MCF 10A (cell line): Measurements from ENCODE around the gene STMN1. TPM values are rescaled to one million over a fixed set of nuclear protein-coding genes. Genes with fewer than 3 reads are reported as not detected.
A peak's percentile ranks its signal among the peaks of the same experiment; 100 is the strongest.

Experiments used
- BruUV-seq: library from RNA; stranded (reverse); fragments of 400-500 nt; replicated peaks from 2 replicates; lab custom pipeline; 2021; lab: Mats Ljungman, UMichigan
- CTCF ChIA-PET: fragments of 300-600 bp; sonication (Branson Sonifier 250); formaldehyde crosslinking; extraction: SDS; loops from one replicate; lab custom pipeline; 2021; ENCODE audit warnings: antibody characterized with exemption, inconsistent platforms; lab: Yijun Ruan, JAX
- POLR2A ChIA-PET: fragments of 300-600, 350-650 bp; sonication (Branson Sonifier 250); formaldehyde crosslinking; extraction: SDS; loops from one replicate; lab custom pipeline; 2020; ENCODE audit warnings: antibody characterized with exemption, inconsistent platforms; lab: Yijun Ruan, JAX
- DNase-seq: peaks from one replicate; pipeline ENCODE4 v3.0.0-alpha.2; 2018; ENCODE audit not compliant: unreplicated experiment
- H3K27ac Mint-ChIP-seq: one replicate; pipeline ENCODE4 v1.8.0; 2022; ENCODE audit warnings: mild to moderate bottlenecking, low read depth, mixed read lengths; ENCODE audit not compliant: unreplicated experiment
- H3K27me3 Mint-ChIP-seq: one replicate; pipeline ENCODE4 v1.8.0; 2022; ENCODE audit warnings: mixed read lengths; ENCODE audit not compliant: insufficient read depth, unreplicated experiment
- H3K36me3 Mint-ChIP-seq: one replicate; pipeline ENCODE4 v1.8.0; 2022; ENCODE audit warnings: mild to moderate bottlenecking, moderate library complexity, mixed read lengths; ENCODE audit not compliant: insufficient read depth, unreplicated experiment
- H3K4me1 Mint-ChIP-seq: one replicate; pipeline ENCODE4 v1.8.0; 2022; ENCODE audit warnings: mixed read lengths; ENCODE audit not compliant: insufficient read depth, unreplicated experiment
- H3K4me3 Mint-ChIP-seq: one replicate; pipeline ENCODE4 v1.8.0; 2022; ENCODE audit warnings: mild to moderate bottlenecking, moderate library complexity, mixed read lengths; ENCODE audit not compliant: unreplicated experiment
- H3K9me3 Mint-ChIP-seq: one replicate; pipeline ENCODE4 v1.8.0; 2022; ENCODE audit warnings: mixed read lengths; ENCODE audit not compliant: unreplicated experiment
- intact Hi-C: fragments of 100-400 bp; cut with micrococcal nuclease; formaldehyde crosslinking; loops from 2 replicates; pipeline ENCODE4 v1.14.1; 2022
- total RNA-seq: library from RNA; stranded (reverse); gene quantifications from 2 replicates; pipeline ENCODE4 v1.2.3, GENCODE V29; 2022
- TF ChIP-seq, protein P1 (sequence below): fragments of 200-600 bp; IDR thresholded peaks from one replicate; pipeline ENCODE4 v1.8.0; 2022; ENCODE audit warnings: antibody characterized with exemption, mild to moderate bottlenecking; ENCODE audit not compliant: unreplicated experiment

Gene STMN1
- total RNA-seq, 1 experiment from 2014 or later = 137 TPM

DNA sequence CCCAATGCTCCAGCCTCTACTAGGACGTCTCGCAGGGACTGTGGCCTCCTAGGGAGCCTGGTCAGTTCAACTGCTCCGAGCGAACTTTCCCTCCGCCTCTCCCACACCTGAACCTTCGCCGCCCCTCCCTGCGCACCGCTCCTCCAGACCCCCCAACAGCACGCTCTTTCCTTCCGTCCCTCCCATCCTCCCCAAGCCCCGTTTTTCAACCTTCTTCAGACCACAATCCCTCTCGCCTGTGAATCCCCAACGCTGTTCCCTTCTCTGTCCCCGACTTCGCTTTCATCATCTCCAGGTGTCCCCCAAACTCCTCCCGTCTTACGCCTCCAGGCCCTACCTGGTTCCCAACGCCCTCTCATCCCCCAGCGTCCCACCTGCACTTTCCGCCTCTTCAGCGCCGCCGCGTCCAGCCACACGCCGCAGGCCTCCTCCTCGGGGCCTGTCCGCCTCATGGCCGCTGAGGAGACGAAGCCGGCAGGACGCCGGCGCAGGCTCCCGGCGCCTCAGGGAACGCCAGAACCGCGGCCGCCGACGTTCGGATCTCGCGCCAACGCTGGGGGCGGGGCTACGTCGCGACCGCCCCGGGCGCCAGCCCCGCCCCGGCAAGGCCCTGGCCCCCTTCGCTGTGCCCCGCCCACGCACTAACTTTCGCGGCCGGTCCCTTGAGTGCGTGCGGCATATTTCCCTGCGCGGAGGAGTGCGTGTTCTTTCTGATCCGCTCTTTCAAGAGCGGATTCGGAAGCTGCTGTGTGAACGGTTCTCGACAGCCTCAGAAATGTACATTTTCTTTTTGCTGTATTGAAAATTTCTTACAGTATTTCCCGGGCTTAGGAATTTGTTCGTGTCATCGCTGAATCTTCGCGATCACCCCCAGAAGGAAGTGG, 47.1 kb downstream of the STMN1 start, which contains the start of gene AUNIP:
Gene AUNIP (minus strand): TSS at position 552 of the 884 bp plus-strand sequence. CDS start 100 bp downstream, at position 452.
- no peaks in the 10 kb centered on the region for H3K9me3 Mint-ChIP-seq
- H3K27me3 Mint-ChIP-seq = no peaks in the 10 kb centered on the region
- H3K4me3 Mint-ChIP-seq = peak within 1 kb of the TSS; percentile 97
- ChIA-PET CTCF (interaction anchor here (1.1 kb wide), 1 partner anchor 33 kb away, joined by 3 read pairs; no protein-coding TSS in a partner anchor), POLR2A (interaction anchor here (0.7 to 2.8 kb wide), 14 partner anchors 11 to 138 kb away, joined by 3 to 15 read pairs (median 5); partner anchors contain the start of genes MTFR1L, PAFAH2 and PAQR7)
- no TSS peak for BruUV-seq
- peak within 1 kb of the TSS; percentile 93 for H3K27ac Mint-ChIP-seq
- peaks cover 23% of the 10 kb centered on the region for H3K4me1 Mint-ChIP-seq
- TF ChIP-seq, protein P1, sequence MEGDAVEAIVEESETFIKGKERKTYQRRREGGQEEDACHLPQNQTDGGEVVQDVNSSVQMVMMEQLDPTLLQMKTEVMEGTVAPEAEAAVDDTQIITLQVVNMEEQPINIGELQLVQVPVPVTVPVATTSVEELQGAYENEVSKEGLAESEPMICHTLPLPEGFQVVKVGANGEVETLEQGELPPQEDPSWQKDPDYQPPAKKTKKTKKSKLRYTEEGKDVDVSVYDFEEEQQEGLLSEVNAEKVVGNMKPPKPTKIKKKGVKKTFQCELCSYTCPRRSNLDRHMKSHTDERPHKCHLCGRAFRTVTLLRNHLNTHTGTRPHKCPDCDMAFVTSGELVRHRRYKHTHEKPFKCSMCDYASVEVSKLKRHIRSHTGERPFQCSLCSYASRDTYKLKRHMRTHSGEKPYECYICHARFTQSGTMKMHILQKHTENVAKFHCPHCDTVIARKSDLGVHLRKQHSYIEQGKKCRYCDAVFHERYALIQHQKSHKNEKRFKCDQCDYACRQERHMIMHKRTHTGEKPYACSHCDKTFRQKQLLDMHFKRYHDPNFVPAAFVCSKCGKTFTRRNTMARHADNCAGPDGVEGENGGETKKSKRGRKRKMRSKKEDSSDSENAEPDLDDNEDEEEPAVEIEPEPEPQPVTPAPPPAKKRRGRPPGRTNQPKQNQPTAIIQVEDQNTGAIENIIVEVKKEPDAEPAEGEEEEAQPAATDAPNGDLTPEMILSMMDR = no peak
- H3K36me3 Mint-ChIP-seq = no peaks in the 10 kb centered on the region
- intact Hi-C loops = loop anchor here (1.0 to 2.0 kb wide), 2 partner anchors 31 to 38 kb away; no protein-coding TSS in a partner anchor
- peak; percentile 86 for DNase-seq

DNA sequence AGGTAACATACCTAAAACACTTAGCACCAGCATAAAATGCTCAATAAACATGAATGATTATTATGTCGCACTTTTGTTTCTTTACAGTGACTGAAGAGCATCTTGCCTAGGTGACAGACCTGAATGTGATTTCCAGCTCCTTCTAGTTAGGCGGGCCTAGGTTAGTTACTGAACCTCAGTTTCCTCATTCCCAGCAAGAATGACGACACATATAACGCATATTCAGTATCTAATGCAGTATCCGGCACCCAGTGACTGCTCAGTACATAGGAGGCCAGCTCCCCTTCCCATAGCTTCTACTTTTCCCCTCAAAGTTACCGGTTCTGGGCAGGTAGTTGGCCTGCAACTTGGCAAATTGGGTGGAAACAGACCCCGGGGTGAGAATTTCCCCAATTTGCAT, 47.7 kb downstream of the STMN1 start:
- Mint-ChIP-seq H3K27me3 (no peaks in the 10 kb centered on the region), H3K27ac (peak overlapping the region; percentile 93), H3K36me3 (no peaks in the 10 kb centered on the region), H3K4me1 (peaks cover 23% of the 10 kb centered on the region), H3K4me3 (peak overlapping the region; percentile 97), H3K9me3 (no peaks in the 10 kb centered on the region)
- DNase-seq = peak; percentile 42
- intact Hi-C loops = loop anchor here (1.0 to 2.0 kb wide), 2 partner anchors 32 to 38 kb away; no protein-coding TSS in a partner anchor
- TF ChIP-seq, protein P1 = no peak
- ChIA-PET CTCF (interaction anchor here (0.7 to 1.1 kb wide), 2 partner anchors 14 to 33 kb away, joined by 3 read pairs; no protein-coding TSS in a partner anchor), POLR2A (interaction anchor here (0.6 to 2.8 kb wide), 13 partner anchors 8 to 139 kb away, joined by 3 to 15 read pairs (median 4); partner anchors contain the start of genes MTFR1L, PAFAH2 and PAQR7)
- BruUV-seq = TSS peak; percentile 38

DNA sequence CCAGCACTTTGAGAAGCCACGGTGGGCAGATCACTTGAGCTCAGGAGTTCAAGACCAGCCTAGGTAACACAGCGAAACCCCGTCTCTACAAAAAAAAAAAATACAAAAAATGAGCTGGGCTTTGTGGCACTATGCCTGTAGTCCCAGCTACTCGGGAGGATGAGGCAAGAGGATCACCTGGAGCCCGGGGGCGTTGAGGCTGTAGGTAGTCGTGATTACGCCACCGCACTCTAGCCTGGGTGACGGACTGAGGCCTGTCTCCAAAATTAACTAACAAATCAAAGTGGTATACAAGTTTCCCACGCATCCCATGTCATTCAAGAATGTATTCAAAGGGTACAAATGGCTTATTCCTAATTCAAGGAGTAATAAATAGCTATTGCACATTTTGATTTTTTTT, 49.4 kb downstream of the STMN1 start:
- CTCF ChIA-PET = interaction anchor here (0.6 to 2.0 kb wide), 4 partner anchors 25 to 141 kb away, joined by 3 to 5 read pairs (median 4); partner anchors contain the start of gene PAFAH2
- no peaks in the 10 kb centered on the region for H3K36me3 Mint-ChIP-seq
- no peaks in the 10 kb centered on the region for H3K27me3 Mint-ChIP-seq
- POLR2A ChIA-PET = interaction anchor here (0.9 to 2.8 kb wide), 6 partner anchors 9 to 37 kb away, joined by 3 to 15 read pairs (median 6); partner anchors contain the start of gene MTFR1L
- intact Hi-C loops = no loop called here
- TF ChIP-seq, protein P1 = no peak
- H3K4me3 Mint-ChIP-seq = no peak overlapping the region
- peak; percentile 80 for DNase-seq
- H3K27ac Mint-ChIP-seq = peak overlapping the region; percentile 33
- no peaks in the 10 kb centered on the region for H3K9me3 Mint-ChIP-seq
- TSS peak; percentile 14 for BruUV-seq
- peaks cover 23% of the 10 kb centered on the region for H3K4me1 Mint-ChIP-seq
